ENCODE results near the gene UGT1A10.

- TF ChIP-seq MEF2A (IDR thresholded peaks at IDR 0.05; ENCODE audit: insufficient read depth, low read depth, low read length), result no peak
- TF ChIP-seq MAX (IDR thresholded peaks at IDR 0.05; ENCODE audit: low read depth, low read length), result no peak
- TF ChIP-seq STAT1 (conservative IDR thresholded peaks at IDR 0.05), result no peak
- TF ChIP-seq BRCA1 (IDR thresholded peaks at IDR 0.05; ENCODE audit: low read depth, low read length), result no peak
Observed at GRCh38 chr2:233593201-233593600, 43.0 kb upstream of the UGT1A10 start.

Measured in GM12878 (cell line).